Endothelial cell of umbilical vein (primary cell): ENCODE measurements around the gene OR4F6. TPM values are rescaled to one million over a fixed set of nuclear protein-coding genes. Genes with fewer than 3 reads are reported as not detected.

Source experiments
- BruUV-seq: library from RNA; stranded (reverse); fragments of 400-500 nt; replicated peaks from 2 replicates; lab custom pipeline; 2021; lab: Mats Ljungman, UMichigan
- CTCF ChIA-PET: fragments of 300-600, 350-600 bp; sonication (Branson Sonifier 250); formaldehyde crosslinking; loops from one replicate; lab custom pipeline; 2021; ENCODE audit warnings: antibody characterized with exemption, inconsistent platforms; lab: Charles Lee
- POLR2A ChIA-PET: fragments of 300-600, 350-600 bp; sonication (Branson Sonifier 250); formaldehyde crosslinking; loops from one replicate; lab custom pipeline; 2021; ENCODE audit warnings: antibody characterized with exemption, inconsistent platforms; lab: Charles Lee
- DNase-seq: peaks from one replicate; pipeline ENCODE4 v3.0.0-alpha.2; 2011; ENCODE audit warnings: low read depth, low spot score
- FAIRE-seq: peaks from 2 replicates; lab custom pipeline; 2011; peaks lifted over from hg19 to GRCh38; lab: Jason Lieb, UNC
- H2AFZ ChIP-seq: 2 replicates; pipeline ENCODE4 v1.6.0; 2012; ENCODE audit warnings: low read depth, low read length, control low read depth, inconsistent platforms
- H3K27ac ChIP-seq: 2 replicates; pipeline ENCODE4 v1.5.1; 2011; ENCODE audit warnings: low read depth, mild to moderate bottlenecking, control low read depth, low read length, moderate library complexity; ENCODE audit not compliant: insufficient read depth
- H3K27me3 ChIP-seq, 2 experiments: 2 replicates each; pipeline versions ENCODE4 v1.6.0 to v1.6.1; 2011; ENCODE audit warnings: low read length in 2 of 2, mixed read lengths in 1 of 2; ENCODE audit not compliant: control insufficient read depth in 2 of 2, insufficient read depth in 2 of 2
- H3K36me3 ChIP-seq, 2 experiments: 2 replicates in 1 of 2; 3 replicates in 1 of 2; pipeline ENCODE4 v1.5.1; 2011; ENCODE audit warnings: low read length in 2 of 2, mild to moderate bottlenecking in 1 of 2, moderate library complexity in 1 of 2; ENCODE audit not compliant: control insufficient read depth in 2 of 2, insufficient read depth in 2 of 2; ENCODE audit errors: extremely low read depth in 1 of 2
- H3K4me1 ChIP-seq: 3 replicates; pipeline ENCODE4 v1.5.1; 2011; ENCODE audit warnings: mild to moderate bottlenecking, low read length; ENCODE audit not compliant: control insufficient read depth, insufficient read depth; ENCODE audit errors: extremely low read depth
- H3K4me2 ChIP-seq: 2 replicates; pipeline ENCODE4 v1.6.1; 2011; ENCODE audit warnings: low read length, control low read depth, mixed read lengths; ENCODE audit not compliant: insufficient read depth
- H3K4me3 ChIP-seq, 3 experiments: fragments of 200-600 bp in 1 of 3; sonication (generic), shearing (Covaris generic) in 1 of 3; replicated peaks in 1 of 3; 2 replicates each; pipeline ENCODE4 v1.5.1; 2011 to 2016; ENCODE audit warnings: control low read depth in 3 of 3, low read length in 3 of 3, mild to moderate bottlenecking in 2 of 3, inconsistent platforms in 1 of 3, low read depth in 1 of 3, moderate library complexity in 1 of 3; ENCODE audit not compliant: insufficient read depth in 1 of 3
- H3K79me2 ChIP-seq: 2 replicates; pipeline ENCODE4 v1.6.0; 2012; ENCODE audit warnings: low read length, inconsistent platforms; ENCODE audit not compliant: control insufficient read depth, insufficient read depth
- H3K9ac ChIP-seq: replicated peaks from 2 replicates; pipeline ENCODE3; 2011; ENCODE audit warnings: low read length, control low read depth; ENCODE audit not compliant: insufficient read depth; ENCODE audit errors: extremely low read depth
- H3K9me1 ChIP-seq: replicated peaks from 3 replicates; pipeline ENCODE4 v1.6.0; 2011; ENCODE audit warnings: mild to moderate bottlenecking, low read length; ENCODE audit not compliant: control insufficient read depth, insufficient read depth; ENCODE audit errors: extremely low read depth
- H3K9me3 ChIP-seq: replicated peaks from 2 replicates; pipeline ENCODE4 v1.5.1; 2012; ENCODE audit warnings: low read length, inconsistent platforms; ENCODE audit not compliant: control insufficient read depth, insufficient read depth
- H4K20me1 ChIP-seq: replicated peaks from 2 replicates; pipeline ENCODE3; 2011; ENCODE audit warnings: mild to moderate bottlenecking, low read length; ENCODE audit not compliant: control insufficient read depth, insufficient read depth; ENCODE audit errors: extremely low read depth
- CTCF ChIP-seq, 2 donors: IDR thresholded peaks; 1 replicate in 1 of 2; 2 replicates in 1 of 2; pipeline ENCODE4 v1.5.1; 2011; ENCODE audit warnings: low read length in 2 of 2, mild to moderate bottlenecking in 2 of 2, moderate library complexity in 2 of 2, control low read depth in 1 of 2, inconsistent platforms in 1 of 2, low read depth in 1 of 2; ENCODE audit not compliant: insufficient read depth in 1 of 2; ENCODE audit errors: extremely low read depth in 1 of 2
- EZH2 ChIP-seq: IDR thresholded peaks from 2 replicates; pipeline ENCODE4 v1.6.1; 2012; ENCODE audit warnings: borderline replicate concordance, low read depth, mild to moderate bottlenecking, moderate library complexity, low read length, inconsistent platforms; ENCODE audit not compliant: severe bottlenecking
- FOS ChIP-seq: IDR thresholded peaks from 2 replicates; pipeline ENCODE4 v1.6.1; 2011; ENCODE audit warnings: mild to moderate bottlenecking, low read length, moderate library complexity, borderline replicate concordance; ENCODE audit not compliant: insufficient read depth
- GATA2 ChIP-seq: IDR thresholded peaks from 2 replicates; pipeline ENCODE4 v1.7.0; 2011; ENCODE audit warnings: low read depth, mild to moderate bottlenecking, moderate library complexity, mixed read lengths, low read length; ENCODE audit not compliant: insufficient read length, insufficient read depth
- JUN ChIP-seq: IDR thresholded peaks from 2 replicates; pipeline ENCODE4 v1.6.1; 2011; ENCODE audit warnings: borderline replicate concordance, low read depth; ENCODE audit not compliant: insufficient read length, insufficient read depth
- MYC ChIP-seq: IDR thresholded peaks from one replicate; pipeline ENCODE4 v1.6.1; 2011; ENCODE audit warnings: mild to moderate bottlenecking, low read depth, low read length
- POLR2A ChIP-seq: IDR thresholded peaks from 2 replicates; pipeline ENCODE4 v1.6.1; 2012; ENCODE audit warnings: low read depth, mild to moderate bottlenecking, control low read depth, low read length
- POLR2AphosphoS5 ChIP-seq: IDR thresholded peaks from 2 replicates; pipeline ENCODE4 v1.6.1; 2012; ENCODE audit warnings: low read depth, mild to moderate bottlenecking, control low read depth, low read length, moderate library complexity; ENCODE audit not compliant: insufficient read depth
- dilution Hi-C: fragments of 300-500 bp; cut with MboI; formaldehyde crosslinking; loops from one replicate; pipeline ENCODE4 v1.15.0; 2019; ENCODE audit warnings: low sequenced_read_pairs; ENCODE audit not compliant: extremely low pct_ligation_motif_present
- intact Hi-C: fragments of 100-400 bp; cut with micrococcal nuclease; formaldehyde crosslinking; loops from one replicate; pipeline ENCODE4 v1.10.0; 2022
- polyA plus RNA-seq, 4 experiments: library from polyadenylated mRNA; depleted of rRNA in 3 of 4; stranded (reverse) in 3 of 4; unstranded in 1 of 4; fragments of >200 nt; gene quantifications; 2 replicates each; pipeline versions ENCODE4 v1.2.1 to v1.2.3, GENCODE V29; 2011 to 2012; ENCODE audit warnings: missing spikeins in 1 of 4
- total RNA-seq: library from RNA; stranded (reverse); gene quantifications from 2 replicates; pipeline ENCODE4 v1.2.3, GENCODE V29; 2021
- TF ChIP-seq, protein P1 (sequence below): IDR thresholded peaks from 2 replicates; pipeline ENCODE4 v1.6.1; 2011; ENCODE audit not compliant: insufficient read depth, insufficient read length

OR4F6 gene
- total and polyA plus RNA-seq, 2 donors (not counting 3 experiments of a cell fraction or from before 2014, with no cell fraction given), result not detected

- Histone ChIP-seq H3K27me3 (no peaks in the 10 kb centered on the region), H3K9me1 (no peaks in the 10 kb centered on the region), H3K27ac (no peak overlapping the region), H3K9ac (no peak overlapping the region), H3K36me3 (no peaks in the 10 kb centered on the region), H4K20me1 (no peaks in the 10 kb centered on the region), H3K4me1 (no peaks in the 10 kb centered on the region), H3K79me2 (no peaks in the 10 kb centered on the region), H3K9me3 (no peaks in the 10 kb centered on the region), H2AFZ (no peak overlapping the region), H3K4me3 (no peak overlapping the region), H3K4me2 (no peak overlapping the region)
- BruUV-seq, result no TSS peak
- ChIA-PET POLR2A (no interaction called here), CTCF (no interaction called here)
- no peak for TF ChIP-seq FOS
- TF ChIP-seq EZH2, result no peak
- TF ChIP-seq, protein P1, sequence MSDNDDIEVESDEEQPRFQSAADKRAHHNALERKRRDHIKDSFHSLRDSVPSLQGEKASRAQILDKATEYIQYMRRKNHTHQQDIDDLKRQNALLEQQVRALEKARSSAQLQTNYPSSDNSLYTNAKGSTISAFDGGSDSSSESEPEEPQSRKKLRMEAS, result no peak
- no peak for TF ChIP-seq JUN
- no peak for TF ChIP-seq POLR2AphosphoS5
- TF ChIP-seq GATA2, result no peak
- intact Hi-C loops (no loop called here), dilution Hi-C loops (no loop called here)
- FAIRE-seq (no peak), DNase-seq (no peak)
Observed at GRCh38 chr15:101810456-101810855, 7.1 kb downstream of the OR4F6 start.

- Histone ChIP-seq H3K27me3 (no peaks in the 10 kb centered on the region), H3K4me1 (no peaks in the 10 kb centered on the region), H3K9me3 (no peaks in the 10 kb centered on the region), H4K20me1 (no peaks in the 10 kb centered on the region), H3K9me1 (no peaks in the 10 kb centered on the region), H3K9ac (no peak overlapping the region), H3K36me3 (no peaks in the 10 kb centered on the region), H2AFZ (no peak overlapping the region), H3K4me2 (no peak overlapping the region), H3K27ac (no peak overlapping the region), H3K79me2 (no peaks in the 10 kb centered on the region), H3K4me3 (no peak overlapping the region)
- ChIA-PET CTCF (no interaction called here), POLR2A (no interaction called here)
- no TSS peak for BruUV-seq
- dilution Hi-C loops (no loop called here), intact Hi-C loops (no loop called here)
- DNase-seq (peak; percentile 3), FAIRE-seq (no peak)
- no peak for TF ChIP-seq EZH2
- no peak for TF ChIP-seq POLR2A
- no peak for TF ChIP-seq FOS
- no peak for TF ChIP-seq MYC
- TF ChIP-seq, protein P1, result no peak
- TF ChIP-seq CTCF (IDR thresholded peaks at IDR 0.05; ENCODE audit: extremely low read depth in 1 of 2, insufficient read depth in 1 of 2, low read depth in 1 of 2, low read length in 2 of 2), result no peak
- no peak for TF ChIP-seq JUN
Observed at GRCh38 chr15:101810876-101811275, 7.6 kb downstream of the OR4F6 start.
